A673 (cell line): ENCODE measurements around the gene NFILZ. TPM values are rescaled to one million over a fixed set of nuclear protein-coding genes. Genes with fewer than 3 reads are reported as not detected.

Experiments
- BruUV-seq: library from RNA; stranded (reverse); fragments of 400-500 nt; replicated peaks from 2 replicates; lab custom pipeline; 2021; lab: Mats Ljungman, UMichigan
- CTCF ChIA-PET: fragments of 300-600 bp; sonication (Branson Sonifier 250); formaldehyde crosslinking; loops from one replicate; lab custom pipeline; 2022; ENCODE audit warnings: antibody characterized with exemption; lab: Charles Lee
- POLR2A ChIA-PET: fragments of 300-600 bp; sonication (Branson Sonifier 250); formaldehyde crosslinking; loops from one replicate; lab custom pipeline; 2022; ENCODE audit warnings: antibody characterized with exemption; ENCODE audit not compliant: low non-redundant PET; lab: Charles Lee
- DNase-seq: peaks from one replicate; pipeline ENCODE4 v3.0.0-alpha.2; 2015; ENCODE audit warnings: low spot score
- H3K27ac ChIP-seq: fragments of 200-600 bp; sonication (generic); 2 replicates; pipeline ENCODE4 v1.5.1; 2016; ENCODE audit warnings: mixed run types, low read depth, mild to moderate bottlenecking, mixed read lengths, antibody characterized with exemption, low read length; ENCODE audit not compliant: poor library complexity, severe bottlenecking
- H3K27me3 ChIP-seq: fragments of 200-600 bp; sonication (generic); replicated peaks from 2 replicates; pipeline ENCODE4 v1.6.1; 2017; ENCODE audit warnings: mixed run types, low read depth, mild to moderate bottlenecking, mixed read lengths, antibody characterized with exemption, low read length; ENCODE audit not compliant: insufficient read depth, poor library complexity
- H3K36me3 ChIP-seq: fragments of 200-600 bp; sonication (generic); 2 replicates; pipeline ENCODE4 v1.6.1; 2016; ENCODE audit warnings: mixed run types, mild to moderate bottlenecking, mixed read lengths, antibody characterized with exemption, low read length; ENCODE audit not compliant: insufficient read depth, poor library complexity, severe bottlenecking
- H3K4me1 ChIP-seq: fragments of 200-600 bp; sonication (generic); 2 replicates; pipeline ENCODE4 v1.6.1; 2017; ENCODE audit warnings: mixed run types, mild to moderate bottlenecking, mixed read lengths, antibody characterized with exemption, low read length; ENCODE audit not compliant: insufficient read depth, poor library complexity, severe bottlenecking
- H3K4me3 ChIP-seq: fragments of 200-600 bp; sonication (generic); 2 replicates; pipeline ENCODE4 v1.5.1; 2016; ENCODE audit warnings: low read depth, mixed run types, mild to moderate bottlenecking, mixed read lengths, low read length; ENCODE audit not compliant: poor library complexity, severe bottlenecking
- H3K9me3 ChIP-seq: fragments of 200-600 bp; sonication (generic); 2 replicates; pipeline ENCODE4 v1.6.1; 2016; ENCODE audit warnings: mixed run types, low read depth, mild to moderate bottlenecking, mixed read lengths, antibody characterized with exemption, low read length; ENCODE audit not compliant: poor library complexity, severe bottlenecking
- EZH2 ChIP-seq: fragments of 200-600 bp; sonication (generic); IDR thresholded peaks from 2 replicates; pipeline ENCODE4 v1.6.1; 2017; ENCODE audit warnings: borderline replicate concordance, low read depth, mild to moderate bottlenecking, mixed read lengths, antibody characterized with exemption, low read length; ENCODE audit not compliant: poor library complexity, severe bottlenecking
- intact Hi-C: fragments of 100-400 bp; cut with micrococcal nuclease; formaldehyde crosslinking; loops from one replicate; pipeline ENCODE4 v1.10.0; 2022; ENCODE audit not compliant: unreplicated experiment
- total RNA-seq: library from RNA; stranded (reverse); gene quantifications from 2 replicates; pipeline ENCODE4 v1.2.3, GENCODE V29; 2021
- TF ChIP-seq, protein P1 (sequence below): fragments of 300-800, 200-600 bp; sonication (generic); conservative IDR thresholded peaks from 2 replicates; pipeline ENCODE4 v1.5.1; 2017; ENCODE audit warnings: low read depth, mild to moderate bottlenecking, antibody characterized with exemption, low read length, moderate library complexity, mixed read lengths

The NFILZ gene
- total RNA-seq, 1 experiment from 2014 or later: not detected

DNA sequence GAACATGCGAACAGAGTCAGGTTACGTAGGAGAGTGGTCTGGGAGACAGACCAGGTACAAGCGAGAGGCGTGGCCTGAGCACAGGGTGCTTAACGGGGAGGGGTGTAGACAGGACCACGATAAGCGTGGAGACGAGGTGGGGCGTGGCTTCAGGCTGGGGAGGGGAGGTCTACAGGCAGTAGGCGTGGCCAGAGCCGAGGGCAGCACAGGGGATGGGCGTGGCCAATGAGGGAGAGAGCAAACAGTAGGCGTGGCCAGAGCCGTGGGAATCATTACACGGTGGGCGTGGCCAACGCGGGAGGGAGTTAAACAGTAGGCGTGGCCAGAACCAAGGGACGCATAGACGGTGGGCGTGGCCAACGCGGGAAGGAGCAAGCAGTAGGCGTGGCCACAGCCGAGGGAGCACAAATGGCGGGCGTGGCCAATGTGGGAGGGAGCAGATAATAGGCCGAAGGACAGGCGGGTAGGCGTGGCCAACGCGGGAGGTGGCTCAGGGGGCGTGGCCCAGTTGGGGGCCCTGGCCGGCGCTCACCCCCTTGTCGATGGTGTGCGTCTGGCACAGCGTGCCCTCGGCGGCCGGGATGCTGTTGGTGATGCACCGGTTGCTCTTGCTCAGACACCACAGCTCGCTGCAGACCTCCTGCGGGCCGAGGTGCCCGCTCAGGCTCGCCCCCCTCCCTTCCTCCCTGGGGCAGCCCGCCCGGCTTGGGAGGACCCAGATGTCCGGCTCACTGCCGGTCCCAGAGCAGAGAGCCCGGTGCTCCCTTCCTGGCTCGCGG lies 38.0 kb upstream of the NFILZ start:
- H3K27ac ChIP-seq: peak overlapping the region; percentile 47
- BruUV-seq: no TSS peak

DNA sequence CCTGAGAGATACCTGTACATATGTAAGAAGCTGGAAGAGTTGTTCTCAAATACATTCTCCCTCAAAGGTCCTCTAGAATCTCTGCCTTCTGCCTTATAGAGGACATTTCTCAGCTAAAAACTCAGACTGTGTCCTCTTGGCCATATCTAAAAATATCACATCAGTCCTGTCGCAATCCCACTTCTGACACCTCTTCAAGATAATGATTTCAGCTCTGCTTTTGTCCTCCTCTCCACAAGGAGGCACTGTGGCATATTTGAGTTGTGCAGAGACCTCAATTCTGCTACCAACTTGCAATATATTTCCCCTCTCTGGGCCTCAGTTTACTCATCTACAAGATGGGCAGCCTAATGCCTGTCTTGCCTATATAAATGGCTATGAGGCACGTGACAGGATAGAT lies 36.5 kb upstream of the NFILZ start:
- TF ChIP-seq, protein P1, sequence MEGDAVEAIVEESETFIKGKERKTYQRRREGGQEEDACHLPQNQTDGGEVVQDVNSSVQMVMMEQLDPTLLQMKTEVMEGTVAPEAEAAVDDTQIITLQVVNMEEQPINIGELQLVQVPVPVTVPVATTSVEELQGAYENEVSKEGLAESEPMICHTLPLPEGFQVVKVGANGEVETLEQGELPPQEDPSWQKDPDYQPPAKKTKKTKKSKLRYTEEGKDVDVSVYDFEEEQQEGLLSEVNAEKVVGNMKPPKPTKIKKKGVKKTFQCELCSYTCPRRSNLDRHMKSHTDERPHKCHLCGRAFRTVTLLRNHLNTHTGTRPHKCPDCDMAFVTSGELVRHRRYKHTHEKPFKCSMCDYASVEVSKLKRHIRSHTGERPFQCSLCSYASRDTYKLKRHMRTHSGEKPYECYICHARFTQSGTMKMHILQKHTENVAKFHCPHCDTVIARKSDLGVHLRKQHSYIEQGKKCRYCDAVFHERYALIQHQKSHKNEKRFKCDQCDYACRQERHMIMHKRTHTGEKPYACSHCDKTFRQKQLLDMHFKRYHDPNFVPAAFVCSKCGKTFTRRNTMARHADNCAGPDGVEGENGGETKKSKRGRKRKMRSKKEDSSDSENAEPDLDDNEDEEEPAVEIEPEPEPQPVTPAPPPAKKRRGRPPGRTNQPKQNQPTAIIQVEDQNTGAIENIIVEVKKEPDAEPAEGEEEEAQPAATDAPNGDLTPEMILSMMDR: peak; percentile 43
- no peak for TF ChIP-seq EZH2
- ChIA-PET POLR2A (no interaction called here), CTCF (interaction anchor here (0.6 kb wide), 1 partner anchor 48 kb away, joined by 6 read pairs; no protein-coding TSS in a partner anchor)
- Histone ChIP-seq H3K27ac (no peak overlapping the region), H3K36me3 (peaks cover 5% of the 10 kb centered on the region), H3K27me3 (no peaks in the 10 kb centered on the region), H3K4me3 (no peak overlapping the region), H3K4me1 (peaks cover 5% of the 10 kb centered on the region), H3K9me3 (no peaks in the 10 kb centered on the region)
- intact Hi-C loops: no loop called here
- DNase-seq: peak; percentile 49
- no TSS peak for BruUV-seq

More for the DNA sequence above, 38.0 kb upstream of the NFILZ start:
- H3K4me3 ChIP-seq: peak overlapping the region; percentile 52
- intact Hi-C loops: no loop called here
- peaks cover 5% of the 10 kb centered on the region for H3K4me1 ChIP-seq
- POLR2A ChIA-PET: no interaction called here
- peak; percentile 99 for DNase-seq
- CTCF ChIA-PET: interaction anchor here (1.2 kb wide), 1 partner anchor 12 kb away, joined by 9 read pairs; no protein-coding TSS in a partner anchor
- peaks cover 5% of the 10 kb centered on the region for H3K36me3 ChIP-seq
- TF ChIP-seq EZH2: no peak
- TF ChIP-seq, protein P1: no peak
- H3K27me3 ChIP-seq: no peaks in the 10 kb centered on the region
- H3K9me3 ChIP-seq: no peaks in the 10 kb centered on the region

GRCh38 chr19:8595651-8596050 lies 34.8 kb upstream of the NFILZ start:
- ChIA-PET CTCF (interaction anchor here (0.5 to 0.7 kb wide), 2 partner anchors 476 to 727 kb away, joined by 8 to 12 read pairs; no protein-coding TSS in a partner anchor), POLR2A (no interaction called here)
- H3K36me3 ChIP-seq: peaks cover 5% of the 10 kb centered on the region
- no peaks in the 10 kb centered on the region for H3K9me3 ChIP-seq
- BruUV-seq: no TSS peak
- no peak overlapping the region for H3K4me3 ChIP-seq
- H3K27ac ChIP-seq: no peak overlapping the region
- DNase-seq: no peak
- no peaks in the 10 kb centered on the region for H3K27me3 ChIP-seq
- intact Hi-C loops: no loop called here
- peaks cover 5% of the 10 kb centered on the region for H3K4me1 ChIP-seq
- TF ChIP-seq EZH2: no peak
- TF ChIP-seq, protein P1: no peak
